Activated T-cell treated with anti-CD3 and anti-CD28 coated beads for 24 hours (primary cell): ENCODE measurements around the gene KCTD16.

Experiments used
- DNase-seq: peaks from one replicate; pipeline ENCODE4 v3.0.0-alpha.2; 2020; ENCODE audit warnings: low read depth

The KCTD16 gene

GRCh38 chr5:144166696-144167095, 4.0 kb upstream of the KCTD16 start:
- no peak for DNase-seq

DNA sequence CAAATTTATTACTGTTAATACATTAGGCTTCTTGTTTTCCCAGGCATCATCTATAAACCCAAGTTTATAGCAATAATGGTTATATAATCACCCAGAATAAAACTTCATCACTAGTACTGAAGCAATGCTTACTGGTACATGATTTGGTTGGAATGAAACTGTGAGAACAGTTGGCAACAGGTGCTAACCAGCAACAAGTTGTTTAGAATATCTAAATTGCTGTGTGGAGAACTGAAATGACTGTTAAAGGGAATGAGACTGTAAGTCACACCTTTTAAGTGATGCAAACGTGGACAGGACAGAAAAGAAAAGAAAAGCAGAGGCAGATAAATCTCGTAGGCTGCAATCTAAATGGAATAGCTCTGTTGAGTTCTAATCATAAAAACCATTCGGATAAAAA, 2.7 kb upstream of the KCTD16 start:
- DNase-seq = no peak

DNA sequence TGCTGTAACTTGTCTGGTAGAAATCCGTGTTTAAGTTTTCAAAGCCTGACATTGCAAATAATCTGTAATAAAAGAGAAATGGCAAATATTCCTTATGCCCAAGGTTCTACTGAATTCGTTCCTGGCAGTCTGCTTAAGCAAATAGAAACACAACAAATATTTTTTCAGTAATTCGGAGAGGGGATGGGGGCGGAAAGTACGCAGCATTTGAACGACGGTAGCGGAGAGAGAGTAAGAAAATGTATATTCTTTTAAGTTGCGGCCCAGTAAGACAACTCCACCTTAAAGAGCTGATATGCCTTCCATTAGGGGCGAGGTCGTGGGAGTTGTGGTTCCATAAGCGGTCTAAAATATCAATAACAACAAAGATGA, 783 bp upstream of the KCTD16 start:
- no peak for DNase-seq

DNA sequence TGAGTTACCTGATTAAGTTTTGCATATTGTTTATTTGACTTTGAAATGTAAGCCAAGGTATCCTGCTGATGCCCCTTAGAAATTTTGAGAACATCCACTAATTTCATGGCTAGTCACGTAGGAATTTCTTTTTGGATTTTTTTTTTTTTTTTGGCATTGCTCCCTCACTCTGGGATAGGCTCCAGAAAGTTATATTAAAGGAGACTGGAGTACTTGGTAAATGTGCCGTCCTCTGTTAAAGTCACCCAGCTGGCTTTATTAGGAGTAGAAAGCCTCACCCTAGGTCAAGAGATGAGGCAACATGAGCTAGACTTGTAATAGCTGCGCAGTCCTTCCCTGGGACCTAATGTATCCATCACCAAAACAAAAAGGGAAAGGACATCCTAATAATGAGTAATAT, 3.1 kb downstream of the KCTD16 start:
- DNase-seq = no peak

DNA sequence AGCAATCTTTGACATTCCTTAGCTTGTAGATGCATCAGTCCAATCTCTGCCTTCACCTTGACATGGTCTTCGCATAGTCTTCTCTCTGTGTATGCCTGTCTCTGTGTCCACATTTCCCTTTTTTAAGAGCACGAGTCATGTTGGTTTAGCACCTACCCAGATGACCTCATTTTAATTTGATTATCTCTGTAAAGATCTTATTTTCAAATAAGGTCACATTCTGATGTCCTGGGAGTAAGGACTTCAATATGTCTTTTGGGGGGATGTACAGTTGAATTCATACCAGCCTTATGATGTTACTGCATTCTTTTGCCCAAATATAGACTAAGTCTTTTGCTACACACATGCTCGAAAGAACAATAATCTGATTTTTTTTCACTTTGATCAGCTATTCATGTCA, 6.9 kb downstream of the KCTD16 start:
- no peak for DNase-seq

DNA sequence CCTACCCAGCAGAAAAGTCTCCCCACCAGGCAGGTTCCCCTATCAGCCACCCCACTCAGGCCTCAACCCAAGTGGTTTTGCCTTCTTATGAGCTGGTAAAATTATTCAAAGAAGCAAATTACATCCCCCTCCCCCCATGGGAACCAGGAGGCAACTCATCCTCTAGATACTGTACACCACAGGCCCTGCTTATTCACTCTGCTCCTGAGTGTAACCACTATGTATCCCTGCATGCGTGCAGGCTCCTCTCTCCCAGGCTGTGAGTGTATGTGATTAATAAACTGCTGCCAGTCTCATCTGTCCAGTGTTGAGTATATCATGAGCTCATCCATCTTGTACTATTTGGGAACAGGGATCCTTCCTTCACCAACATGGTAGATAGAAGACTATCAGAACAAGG, 8.6 kb downstream of the KCTD16 start:
- DNase-seq = no peak

GRCh38 chr5:144183254-144183889, 12.7 kb downstream of the KCTD16 start:
- no peak for DNase-seq

DNA sequence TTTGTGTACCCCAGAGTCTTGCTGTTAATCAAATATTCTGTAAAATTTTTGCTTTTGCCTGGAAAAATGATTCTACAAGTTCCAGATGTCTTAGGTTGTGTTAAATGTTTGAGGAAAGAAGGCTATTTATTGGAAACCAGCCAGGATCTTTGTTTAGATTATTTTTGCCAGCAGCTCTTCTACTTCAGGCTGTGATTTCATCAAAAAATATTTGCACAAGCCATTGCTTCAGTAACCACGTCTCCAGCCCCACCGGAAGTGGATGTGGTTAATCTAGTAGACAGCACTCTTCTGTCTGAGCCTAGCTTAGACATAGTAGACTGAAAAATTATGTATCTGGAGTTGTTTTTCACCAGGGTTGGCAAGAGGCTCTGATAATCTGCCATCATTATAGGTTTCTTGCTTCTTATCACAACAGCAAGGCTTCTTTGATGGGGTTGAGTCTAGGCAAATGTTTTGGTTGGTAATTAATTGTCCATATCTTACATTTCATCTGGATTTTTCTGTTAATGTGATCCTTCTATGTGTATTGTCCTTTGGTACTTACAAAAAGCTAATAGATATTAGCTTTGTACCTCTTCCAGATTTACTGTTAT, 17.1 kb downstream of the KCTD16 start:
- DNase-seq = peak; percentile 52

DNA sequence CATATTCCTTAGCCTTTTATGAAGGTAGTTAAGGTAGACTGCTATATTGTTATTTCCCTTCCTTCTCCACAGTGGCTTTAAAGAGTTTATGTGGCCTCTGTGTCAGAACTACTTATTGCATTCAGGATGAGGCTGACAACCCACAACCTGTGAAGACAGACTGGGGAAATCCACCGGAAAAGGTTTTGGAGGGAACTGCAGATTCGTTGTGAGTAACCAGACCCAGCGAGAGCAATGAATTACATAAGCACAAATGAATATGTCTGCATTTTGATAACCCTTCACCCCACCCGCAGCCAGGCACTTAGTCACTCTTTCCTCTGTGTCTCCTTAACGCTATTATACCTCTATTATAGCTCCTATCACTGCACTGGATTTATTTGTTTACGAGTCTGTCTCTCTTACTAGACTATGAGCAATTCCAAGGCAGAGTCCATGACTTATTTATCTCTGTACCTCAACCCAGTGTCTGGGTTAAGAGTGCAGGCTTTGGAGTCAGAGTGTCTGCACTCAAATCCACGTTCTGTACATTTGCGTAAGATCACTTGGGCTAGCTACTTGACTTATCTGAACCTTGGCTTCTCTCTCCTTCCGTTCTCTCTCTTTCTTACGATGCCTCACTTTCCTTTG, 19.2 kb downstream of the KCTD16 start:
- peak; percentile 72 for DNase-seq

GRCh38 chr5:144191531-144191930, 20.9 kb downstream of the KCTD16 start:
- DNase-seq = no peak

DNA sequence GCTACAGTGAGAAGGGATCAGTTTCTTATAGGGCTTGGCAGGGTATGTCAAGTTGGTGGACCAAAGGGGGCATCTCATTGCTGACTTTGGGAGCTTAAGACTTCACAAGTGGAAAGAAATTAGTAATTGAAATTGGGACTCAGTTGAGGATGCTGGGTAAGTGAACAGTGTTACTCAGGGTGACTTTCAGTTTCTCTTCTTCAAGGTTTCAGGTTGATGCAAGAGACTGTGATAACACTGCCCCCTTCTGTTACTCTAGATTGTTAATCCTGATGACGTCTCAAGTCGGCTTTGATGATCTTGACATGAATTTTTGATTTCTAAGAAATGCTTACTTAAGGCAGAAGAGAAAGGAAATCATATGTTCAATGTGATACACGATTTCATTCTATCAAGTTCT, 21.3 kb downstream of the KCTD16 start:
- DNase-seq = peak; percentile 21

- no peak for DNase-seq
Measured at GRCh38 chr5:144192661-144193060, 22.0 kb downstream of the KCTD16 start.

- DNase-seq = no peak
Measured at GRCh38 chr5:144194144-144194543, 23.5 kb downstream of the KCTD16 start.

- no peak for DNase-seq
Measured at GRCh38 chr5:144195448-144195847, 24.8 kb downstream of the KCTD16 start.

DNA sequence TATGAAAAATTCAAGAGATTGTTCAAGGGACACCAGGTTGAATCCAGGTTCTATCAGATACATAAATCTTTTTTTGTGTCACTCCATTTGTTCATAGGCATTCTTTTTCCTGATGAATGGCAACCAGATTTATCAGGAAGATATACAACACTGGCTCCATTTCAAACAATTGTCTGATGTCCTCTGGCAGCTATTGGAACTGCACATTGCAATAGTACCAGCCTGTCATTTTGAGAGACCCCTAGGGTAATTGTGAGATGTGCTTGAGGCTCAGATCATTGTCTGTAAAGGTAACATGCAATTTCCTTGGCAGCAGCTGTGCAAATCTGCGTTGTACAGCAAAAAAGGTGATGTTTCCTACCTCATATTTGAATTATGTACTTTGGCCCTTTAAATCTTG, 25.9 kb downstream of the KCTD16 start:
- no peak for DNase-seq

- no peak for DNase-seq
Measured at GRCh38 chr5:144198386-144198785, 27.7 kb downstream of the KCTD16 start.

DNA sequence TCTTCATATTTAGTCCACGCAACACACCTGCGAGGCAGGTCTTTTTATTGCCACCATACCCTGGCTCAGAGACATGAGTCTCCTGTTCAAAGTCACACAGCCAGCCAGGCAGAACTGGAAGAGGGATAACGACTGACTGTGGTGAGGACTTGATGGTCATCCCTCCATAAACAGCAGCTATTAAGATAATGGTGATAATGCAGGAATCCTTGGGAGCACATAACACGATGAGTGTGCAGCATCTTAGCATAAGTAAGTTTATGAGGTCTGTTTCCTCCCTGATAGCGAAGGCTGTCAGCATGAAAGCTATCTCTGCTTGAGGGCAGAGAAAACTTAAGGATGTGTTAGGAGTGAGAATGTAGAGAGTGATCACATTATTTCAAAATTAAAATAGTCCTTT, 30.9 kb downstream of the KCTD16 start:
- no peak for DNase-seq

DNA sequence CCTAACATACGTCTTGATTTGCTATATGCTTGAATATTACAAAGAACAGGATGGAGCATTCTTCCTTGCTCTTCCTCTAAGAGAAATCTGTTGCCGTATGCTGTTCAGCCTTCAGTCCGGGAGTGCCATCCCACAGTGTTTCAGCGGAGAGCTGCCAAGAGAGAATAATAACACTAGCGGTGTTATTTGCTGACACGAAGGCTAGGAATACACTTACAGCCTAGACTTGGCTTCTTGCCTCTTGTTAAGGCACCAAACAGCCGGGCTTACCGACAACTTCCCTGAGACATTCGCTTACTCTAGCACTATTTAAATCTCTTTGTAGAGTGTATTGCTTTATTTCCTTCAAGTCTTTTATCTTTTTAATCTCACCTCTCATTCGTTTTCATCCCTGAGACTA, 31.4 kb downstream of the KCTD16 start:
- DNase-seq = no peak

GRCh38 chr5:144202726-144203125, 32.1 kb downstream of the KCTD16 start:
- no peak for DNase-seq

GRCh38 chr5:144203750-144204596, 33.3 kb downstream of the KCTD16 start:
- no peak for DNase-seq

- no peak for DNase-seq
Measured at GRCh38 chr5:144205141-144205551, 34.5 kb downstream of the KCTD16 start.

- no peak for DNase-seq
Measured at GRCh38 chr5:144206141-144206540, 35.5 kb downstream of the KCTD16 start.

- DNase-seq = no peak
Measured at GRCh38 chr5:144207875-144208444, 37.3 kb downstream of the KCTD16 start.
